Measurements from ENCODE around the gene KIF27.
"Not testable (repeated sequence)": the region's sequence is repeated elsewhere in the genome, so short reads cannot be mapped to it uniquely, and the experiment has no call there.

KIF27 gene

GRCh38 chr9:83875559-83875958 lies 45.7 kb downstream of the KIF27 start:
- H2BK12ac ChIP-seq (ENCODE audit: low read length); H2AFZ ChIP-seq (ENCODE audit: low read length); H2BK120ac ChIP-seq (ENCODE audit: low read depth, low read length); H4K91ac ChIP-seq (ENCODE audit: low read depth, low read length, poor library complexity); H2BK5ac ChIP-seq (ENCODE audit: low read length); H3K9me3 ChIP-seq (replicated peaks in 1 of 2; ENCODE audit: control insufficient read depth in 2 of 2, insufficient read depth in 1 of 2, low read depth in 1 of 2, low read length in 2 of 2); H3K14ac ChIP-seq (ENCODE audit: low read length); H3K27ac ChIP-seq (replicated peaks; ENCODE audit: low read length); H3K79me1 ChIP-seq (ENCODE audit: low read depth, low read length); DNase-seq (ENCODE audit: low spot score); H4K8ac ChIP-seq (ENCODE audit: low read depth, low read length); H2BK15ac ChIP-seq (ENCODE audit: low read length); H3K4ac ChIP-seq (ENCODE audit: low read length); H3K27me3 ChIP-seq (ENCODE audit: control insufficient read depth in 3 of 3, insufficient read depth in 3 of 3, low read depth in 1 of 3, low read length in 3 of 3); H3K18ac ChIP-seq (ENCODE audit: low read length); H2AK5ac ChIP-seq (ENCODE audit: low read depth, low read length); H3K4me1 ChIP-seq (ENCODE audit: control insufficient read depth in 2 of 2, insufficient read depth in 1 of 2, low read depth in 1 of 2, low read length in 2 of 2); H3K9ac ChIP-seq (ENCODE audit: low read depth, low read length, poor library complexity); H3K4me3 ChIP-seq (ENCODE audit: low read length in 2 of 2); H3K23ac ChIP-seq (ENCODE audit: low read depth, low read length, poor library complexity); H3K36me3 ChIP-seq (replicated peaks in 1 of 2; ENCODE audit: control insufficient read depth in 2 of 2, insufficient read depth in 2 of 2, low read length in 2 of 2); H3K4me2 ChIP-seq (ENCODE audit: insufficient read depth, low read length, poor library complexity, severe bottlenecking): not testable (repeated sequence)
- no CpG with 5 or more reads among the region's 3 CpGs for WGBS, 2 donors (ENCODE audit: extremely low coverage in 2 of 2, insufficient read length in 2 of 2, insufficient replicate concordance in 1 of 2)

- not testable (repeated sequence) for H3K9ac ChIP-seq (ENCODE audit: low read depth, low read length, poor library complexity); H4K91ac ChIP-seq (ENCODE audit: low read depth, low read length, poor library complexity); H2BK5ac ChIP-seq (ENCODE audit: low read length); H4K8ac ChIP-seq (ENCODE audit: low read depth, low read length); H3K9me3 ChIP-seq (replicated peaks in 1 of 2; ENCODE audit: control insufficient read depth in 2 of 2, insufficient read depth in 1 of 2, low read depth in 1 of 2, low read length in 2 of 2); H3K4me1 ChIP-seq (ENCODE audit: control insufficient read depth in 2 of 2, insufficient read depth in 1 of 2, low read depth in 1 of 2, low read length in 2 of 2); H3K79me1 ChIP-seq (ENCODE audit: low read depth, low read length); H3K27ac ChIP-seq (replicated peaks; ENCODE audit: low read length); H3K4me2 ChIP-seq (ENCODE audit: insufficient read depth, low read length, poor library complexity, severe bottlenecking); H3K14ac ChIP-seq (ENCODE audit: low read length); H3K4ac ChIP-seq (ENCODE audit: low read length); H3K18ac ChIP-seq (ENCODE audit: low read length); DNase-seq (ENCODE audit: low spot score); H2BK15ac ChIP-seq (ENCODE audit: low read length); H3K23ac ChIP-seq (ENCODE audit: low read depth, low read length, poor library complexity); H3K27me3 ChIP-seq (ENCODE audit: control insufficient read depth in 3 of 3, insufficient read depth in 3 of 3, low read depth in 1 of 3, low read length in 3 of 3); H3K4me3 ChIP-seq (ENCODE audit: low read length in 2 of 2); H2AK5ac ChIP-seq (ENCODE audit: low read depth, low read length); H2AFZ ChIP-seq (ENCODE audit: low read length); H2BK120ac ChIP-seq (ENCODE audit: low read depth, low read length); H2BK12ac ChIP-seq (ENCODE audit: low read length)
- no CpG with 5 or more reads among the region's 8 CpGs for WGBS, 2 donors (ENCODE audit: extremely low coverage in 2 of 2, insufficient read length in 2 of 2, insufficient replicate concordance in 1 of 2)
- H3K36me3 ChIP-seq (replicated peaks in 1 of 2; ENCODE audit: control insufficient read depth in 2 of 2, insufficient read depth in 2 of 2, low read length in 2 of 2): peaks cover 6 to 18% of the 10 kb centered on the region in 2 donors
Observed at GRCh38 chr9:83849895-83850294, 71.3 kb downstream of the KIF27 start.

- not testable (repeated sequence) for H3K27ac ChIP-seq (replicated peaks; ENCODE audit: low read length); H3K27me3 ChIP-seq (ENCODE audit: control insufficient read depth in 3 of 3, insufficient read depth in 3 of 3, low read depth in 1 of 3, low read length in 3 of 3); H3K4me1 ChIP-seq (ENCODE audit: control insufficient read depth in 2 of 2, insufficient read depth in 1 of 2, low read depth in 1 of 2, low read length in 2 of 2); H2BK5ac ChIP-seq (ENCODE audit: low read length); DNase-seq (ENCODE audit: low spot score); H3K9ac ChIP-seq (ENCODE audit: low read depth, low read length, poor library complexity); H3K14ac ChIP-seq (ENCODE audit: low read length); H2BK12ac ChIP-seq (ENCODE audit: low read length); H2AFZ ChIP-seq (ENCODE audit: low read length); H2AK5ac ChIP-seq (ENCODE audit: low read depth, low read length); H3K79me1 ChIP-seq (ENCODE audit: low read depth, low read length); H3K4ac ChIP-seq (ENCODE audit: low read length); H3K4me2 ChIP-seq (ENCODE audit: insufficient read depth, low read length, poor library complexity, severe bottlenecking); H3K4me3 ChIP-seq (ENCODE audit: low read length in 2 of 2); H2BK120ac ChIP-seq (ENCODE audit: low read depth, low read length); H3K18ac ChIP-seq (ENCODE audit: low read length); H4K91ac ChIP-seq (ENCODE audit: low read depth, low read length, poor library complexity); H3K23ac ChIP-seq (ENCODE audit: low read depth, low read length, poor library complexity); H3K36me3 ChIP-seq (replicated peaks in 1 of 2; ENCODE audit: control insufficient read depth in 2 of 2, insufficient read depth in 2 of 2, low read length in 2 of 2); H3K9me3 ChIP-seq (replicated peaks in 1 of 2; ENCODE audit: control insufficient read depth in 2 of 2, insufficient read depth in 1 of 2, low read depth in 1 of 2, low read length in 2 of 2); H4K8ac ChIP-seq (ENCODE audit: low read depth, low read length); H2BK15ac ChIP-seq (ENCODE audit: low read length)
- WGBS, 2 donors (ENCODE audit: extremely low coverage in 2 of 2, insufficient read length in 2 of 2, insufficient replicate concordance in 1 of 2): no CpG with 5 or more reads among the region's 7 CpGs
Observed at GRCh38 chr9:83837070-83837643, 84.1 kb downstream of the KIF27 start.

GRCh38 chr9:83830426-83831071 lies 90.7 kb downstream of the KIF27 start:
- not testable (repeated sequence) for H2BK5ac ChIP-seq (ENCODE audit: low read length); H3K79me1 ChIP-seq (ENCODE audit: low read depth, low read length); H2AFZ ChIP-seq (ENCODE audit: low read length); H2BK120ac ChIP-seq (ENCODE audit: low read depth, low read length); H3K4me2 ChIP-seq (ENCODE audit: insufficient read depth, low read length, poor library complexity, severe bottlenecking); H3K9me3 ChIP-seq (replicated peaks in 1 of 2; ENCODE audit: control insufficient read depth in 2 of 2, insufficient read depth in 1 of 2, low read depth in 1 of 2, low read length in 2 of 2); H3K9ac ChIP-seq (ENCODE audit: low read depth, low read length, poor library complexity); H3K18ac ChIP-seq (ENCODE audit: low read length); H4K91ac ChIP-seq (ENCODE audit: low read depth, low read length, poor library complexity); H3K23ac ChIP-seq (ENCODE audit: low read depth, low read length, poor library complexity); H4K8ac ChIP-seq (ENCODE audit: low read depth, low read length); H3K27me3 ChIP-seq (ENCODE audit: control insufficient read depth in 3 of 3, insufficient read depth in 3 of 3, low read depth in 1 of 3, low read length in 3 of 3); H3K4me1 ChIP-seq (ENCODE audit: control insufficient read depth in 2 of 2, insufficient read depth in 1 of 2, low read depth in 1 of 2, low read length in 2 of 2); H3K14ac ChIP-seq (ENCODE audit: low read length); H2AK5ac ChIP-seq (ENCODE audit: low read depth, low read length); H3K27ac ChIP-seq (replicated peaks; ENCODE audit: low read length); H2BK15ac ChIP-seq (ENCODE audit: low read length); H2BK12ac ChIP-seq (ENCODE audit: low read length); H3K4ac ChIP-seq (ENCODE audit: low read length); DNase-seq (ENCODE audit: low spot score); H3K4me3 ChIP-seq (ENCODE audit: low read length in 2 of 2); H3K36me3 ChIP-seq (replicated peaks in 1 of 2; ENCODE audit: control insufficient read depth in 2 of 2, insufficient read depth in 2 of 2, low read length in 2 of 2)
- WGBS, 2 donors (ENCODE audit: extremely low coverage in 2 of 2, insufficient read length in 2 of 2, insufficient replicate concordance in 1 of 2): no CpG with 5 or more reads among the region's 5 CpGs
